ENCODE data around the gene KRTAP10-1. TPM values are rescaled to one million over a fixed set of nuclear protein-coding genes. Genes with fewer than 3 reads are reported as not detected.

The KRTAP10-1 gene
- total RNA-seq, 1 donor from 2014 or later, result not detected

DNA sequence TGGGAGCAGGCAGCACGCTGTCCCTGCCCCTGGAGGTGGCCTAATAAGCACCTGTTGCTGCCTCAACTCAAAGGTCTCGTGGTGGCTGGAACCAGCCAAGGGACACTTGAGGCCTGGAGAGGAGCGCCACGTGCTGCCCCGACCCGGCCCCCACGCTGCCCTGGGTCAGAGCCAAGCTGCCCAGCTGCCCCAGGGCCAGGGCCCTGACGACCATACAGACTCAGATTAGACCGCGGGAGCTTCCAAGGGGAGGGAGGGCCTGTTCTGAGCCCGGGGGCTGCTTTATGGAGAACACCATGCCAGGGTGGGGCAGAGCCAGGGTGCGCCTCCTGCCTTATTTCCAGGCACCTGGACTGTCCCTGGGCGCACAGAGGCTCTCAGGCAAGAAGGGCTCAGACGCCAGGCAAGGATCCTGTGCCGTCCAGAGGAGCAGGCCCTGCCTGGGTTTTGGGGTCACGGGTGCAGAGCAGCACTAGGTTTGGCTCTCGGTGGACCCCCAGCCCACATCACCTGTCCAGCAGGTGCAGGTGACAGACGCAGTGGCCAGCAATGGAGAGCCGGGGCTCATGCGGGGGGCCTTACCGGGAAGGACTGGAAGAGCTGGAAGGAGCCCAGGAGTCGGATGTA is 18.6 kb downstream of the KRTAP10-1 start:
- intact Hi-C loops (cut with DNase I), result no loop called here
- no peak for TF ChIP-seq CTCF (IDR thresholded peaks at IDR 0.05)
- ATAC-seq (no peak), DNase-seq (peak; percentile 62)
- H3K27me3 ChIP-seq, result no peaks in the 10 kb centered on the region
- H3K4me1 ChIP-seq, result no peaks in the 10 kb centered on the region
- H3K27ac ChIP-seq, result no peak overlapping the region
- H3K9me3 ChIP-seq, result no peaks in the 10 kb centered on the region
- H3K36me3 ChIP-seq, result no peaks in the 10 kb centered on the region
- no peak overlapping the region for H3K4me3 ChIP-seq

- Histone ChIP-seq H3K36me3 (no peaks in the 10 kb centered on the region), H3K9me3 (no peaks in the 10 kb centered on the region), H3K4me3 (no peak overlapping the region), H3K27me3 (no peaks in the 10 kb centered on the region), H3K4me1 (no peaks in the 10 kb centered on the region), H3K27ac (no peak overlapping the region)
- TF ChIP-seq CTCF (IDR thresholded peaks at IDR 0.05), result no peak
- ATAC-seq, result no peak
- peak; percentile 58 for DNase-seq
- intact Hi-C loops (cut with DNase I), result no loop called here
Observed at GRCh38 chr21:44520326-44521300, 19.4 kb downstream of the KRTAP10-1 start.

- no peak for TF ChIP-seq CTCF (IDR thresholded peaks at IDR 0.05)
- H3K27ac ChIP-seq, result no peak overlapping the region
- DNase-seq (peak; percentile 50), ATAC-seq (no peak)
- H3K4me3 ChIP-seq, result no peak overlapping the region
- H3K4me1 ChIP-seq, result no peaks in the 10 kb centered on the region
- no peaks in the 10 kb centered on the region for H3K9me3 ChIP-seq
- no peaks in the 10 kb centered on the region for H3K36me3 ChIP-seq
- intact Hi-C loops (cut with DNase I), result no loop called here
- H3K27me3 ChIP-seq, result no peaks in the 10 kb centered on the region
Observed at GRCh38 chr21:44519346-44520325, 20.4 kb downstream of the KRTAP10-1 start.

DNA sequence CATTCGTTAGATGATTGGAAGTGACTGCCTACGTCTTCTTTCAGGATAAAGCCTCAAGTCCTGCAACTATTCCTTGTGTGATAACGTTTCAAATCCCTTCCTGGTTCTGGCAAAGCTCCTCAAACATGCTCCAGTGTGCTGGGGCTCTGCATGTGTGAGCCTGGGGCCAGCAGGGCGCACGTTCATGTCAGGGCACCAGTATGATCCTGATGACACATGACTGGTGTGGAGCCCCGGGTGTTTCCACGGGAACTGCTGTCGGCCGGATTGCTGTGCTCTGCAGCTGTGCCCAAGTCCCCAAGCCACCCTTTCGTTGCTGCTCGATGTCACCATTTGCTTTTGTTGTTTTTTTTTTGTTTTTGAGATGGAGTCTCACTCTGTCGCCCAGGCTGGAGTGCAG is 21.3 kb downstream of the KRTAP10-1 start:
- no peaks in the 10 kb centered on the region for H3K9me3 ChIP-seq
- no peak for TF ChIP-seq CTCF (IDR thresholded peaks at IDR 0.05)
- intact Hi-C loops (cut with DNase I), result no loop called here
- H3K4me1 ChIP-seq, result no peaks in the 10 kb centered on the region
- H3K27ac ChIP-seq, result no peak overlapping the region
- H3K36me3 ChIP-seq, result no peaks in the 10 kb centered on the region
- ATAC-seq, result no peak
- no peak overlapping the region for H3K4me3 ChIP-seq
- DNase-seq, result peak; percentile 51
- H3K27me3 ChIP-seq, result no peaks in the 10 kb centered on the region

GRCh38 chr21:44517175-44517899 is 22.7 kb downstream of the KRTAP10-1 start:
- intact Hi-C loops (cut with DNase I), result no loop called here
- Histone ChIP-seq H3K27me3 (no peaks in the 10 kb centered on the region), H3K36me3 (no peaks in the 10 kb centered on the region), H3K27ac (no peak overlapping the region), H3K4me3 (no peak overlapping the region), H3K9me3 (no peaks in the 10 kb centered on the region), H3K4me1 (no peaks in the 10 kb centered on the region)
- DNase-seq, result peak; percentile 60
- peak; percentile 6 for ATAC-seq
- no peak for TF ChIP-seq CTCF (IDR thresholded peaks at IDR 0.05)
